WI38 (cell line): Measurements from ENCODE around the gene RERE.

Experiments used
- H3K4me3 ChIP-seq: 2 replicates; pipeline ENCODE4 v1.5.1; 2011; ENCODE audit warnings: low read depth, mild to moderate bottlenecking, control low read depth, low read length
- CTCF ChIP-seq: IDR thresholded peaks from 2 replicates; pipeline ENCODE4 v1.5.1; 2012; ENCODE audit warnings: low read depth, mild to moderate bottlenecking, control low read depth, low read length

The RERE gene

GRCh38 chr1:8751984-8752383 is 65.5 kb downstream of the RERE start:
- no peak overlapping the region for H3K4me3 ChIP-seq

GRCh38 chr1:8747879-8748825 is 69.3 kb downstream of the RERE start:
- H3K4me3 ChIP-seq: no peak overlapping the region
- TF ChIP-seq CTCF: no peak

More at GRCh38 chr1:8751984-8752383, 65.5 kb downstream of the RERE start:
- no peak for TF ChIP-seq CTCF

GRCh38 chr1:8746554-8746953 is 70.9 kb downstream of the RERE start:
- H3K4me3 ChIP-seq: no peak overlapping the region
- TF ChIP-seq CTCF: no peak

GRCh38 chr1:8745749-8746390 is 71.6 kb downstream of the RERE start:
- no peak overlapping the region for H3K4me3 ChIP-seq
- no peak for TF ChIP-seq CTCF

GRCh38 chr1:8745346-8745745 is 72.1 kb downstream of the RERE start:
- no peak for TF ChIP-seq CTCF

GRCh38 chr1:8742022-8742924 is 75.2 kb downstream of the RERE start:
- H3K4me3 ChIP-seq: no peak overlapping the region
- no peak for TF ChIP-seq CTCF

More at GRCh38 chr1:8745346-8745745, 72.1 kb downstream of the RERE start:
- no peak overlapping the region for H3K4me3 ChIP-seq
